ENCODE data around the gene C1orf167.
A peak's percentile ranks its signal among the peaks of the same experiment; 100 is the strongest.

C1orf167 gene

DNA sequence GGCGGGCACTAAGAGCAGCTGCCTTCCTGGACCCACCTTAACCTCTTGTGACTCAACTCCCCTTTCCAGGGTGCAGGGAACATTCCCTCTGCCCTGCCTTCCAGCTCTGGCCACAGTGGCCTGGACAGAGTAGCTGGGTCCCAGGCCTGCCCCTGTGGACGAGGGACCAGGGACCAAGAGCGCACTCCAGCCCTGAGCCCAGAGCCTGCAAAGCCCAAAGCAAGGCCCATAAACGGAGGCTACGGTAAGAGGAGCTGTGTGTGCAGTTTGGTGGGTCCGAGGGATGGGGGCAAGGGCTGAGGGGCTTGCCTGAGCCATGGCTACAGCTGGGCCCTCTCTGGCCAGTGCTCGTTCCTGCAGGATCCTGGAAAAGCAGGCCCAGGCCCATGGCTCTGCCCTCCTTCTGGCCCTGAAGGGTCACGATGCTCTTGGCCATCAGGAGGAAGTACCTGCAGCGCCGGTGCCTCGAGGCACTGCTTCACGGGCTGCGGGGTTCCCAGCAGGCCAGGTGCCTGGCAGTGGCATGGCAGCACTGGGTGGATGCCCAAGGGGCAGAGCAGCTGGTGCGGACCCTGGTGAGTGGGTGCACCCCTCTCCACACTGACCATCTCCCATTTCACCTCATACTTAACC lies 25.9 kb downstream of the C1orf167 start:
- DNase-seq = no peak

DNA sequence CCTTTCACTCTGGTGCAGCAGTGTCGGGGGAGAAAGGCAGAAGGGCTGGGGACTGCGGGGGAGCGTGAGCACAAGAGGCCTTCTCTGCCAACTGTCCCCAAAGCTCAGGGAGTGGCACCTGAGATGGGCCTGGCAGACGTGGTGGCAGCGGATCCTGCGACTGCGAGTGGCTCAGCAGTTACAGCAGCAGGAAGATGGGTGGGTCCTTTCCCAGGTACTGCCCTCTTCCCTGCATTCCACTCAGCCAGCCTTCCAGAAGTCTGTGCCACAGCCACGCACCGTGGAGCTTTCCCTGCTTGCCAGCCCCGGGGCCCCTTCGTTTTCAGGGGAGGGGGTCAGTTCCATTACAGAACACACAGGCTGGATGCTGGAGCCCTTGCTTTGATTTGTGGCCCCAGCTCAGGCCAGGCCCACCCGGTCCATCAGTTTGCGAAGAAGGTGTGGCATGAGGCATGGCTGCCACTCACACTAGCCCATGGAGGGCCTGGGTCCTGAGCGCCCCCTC lies 26.6 kb downstream of the C1orf167 start:
- no peak for DNase-seq

DNA sequence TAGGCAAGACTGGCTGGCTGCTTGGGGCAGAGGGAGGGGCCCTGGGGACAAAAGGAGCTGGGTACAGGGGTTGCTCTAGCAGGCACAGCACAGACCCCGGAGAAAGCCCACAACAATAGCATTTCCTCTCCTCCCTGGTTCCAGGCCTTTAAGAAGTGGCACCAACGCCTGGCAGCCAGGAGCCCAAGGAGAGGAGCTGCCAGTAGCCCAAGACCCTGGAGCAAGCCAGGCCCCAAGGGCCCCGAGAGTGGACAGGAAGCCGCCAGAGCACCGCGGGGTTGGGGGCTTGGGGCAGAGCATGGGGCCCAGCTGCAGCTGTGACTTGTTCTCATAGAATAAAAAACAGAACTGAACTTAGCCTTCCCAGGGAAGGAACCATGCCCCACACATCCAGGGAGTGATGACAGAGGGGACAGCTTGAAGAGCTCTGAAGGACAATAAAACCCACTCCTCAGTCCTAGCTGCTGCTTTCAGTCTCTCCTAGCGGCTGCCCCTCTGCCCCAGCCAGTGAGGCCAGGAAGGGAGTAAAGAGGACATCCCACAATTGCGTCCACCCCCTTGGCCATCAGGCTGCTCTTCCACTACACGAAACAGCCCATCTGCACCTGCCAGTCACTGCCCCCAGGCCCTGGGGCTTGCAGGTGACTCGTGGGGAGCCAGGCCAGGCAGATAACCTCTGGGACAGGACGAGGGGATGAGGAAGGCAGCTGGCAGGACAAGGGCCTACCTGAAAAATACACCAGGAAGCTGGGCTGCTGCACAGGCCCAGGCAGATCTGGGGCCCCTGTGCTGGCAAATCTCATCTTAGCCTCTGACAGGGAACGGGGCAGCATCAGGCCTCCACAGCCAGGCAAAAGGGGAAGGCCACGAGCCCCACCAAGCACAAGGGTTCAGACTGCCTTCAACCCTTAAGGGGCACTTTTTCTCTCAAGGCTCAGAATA lies 27.4 kb downstream of the C1orf167 start:
- no peak for DNase-seq

DNA sequence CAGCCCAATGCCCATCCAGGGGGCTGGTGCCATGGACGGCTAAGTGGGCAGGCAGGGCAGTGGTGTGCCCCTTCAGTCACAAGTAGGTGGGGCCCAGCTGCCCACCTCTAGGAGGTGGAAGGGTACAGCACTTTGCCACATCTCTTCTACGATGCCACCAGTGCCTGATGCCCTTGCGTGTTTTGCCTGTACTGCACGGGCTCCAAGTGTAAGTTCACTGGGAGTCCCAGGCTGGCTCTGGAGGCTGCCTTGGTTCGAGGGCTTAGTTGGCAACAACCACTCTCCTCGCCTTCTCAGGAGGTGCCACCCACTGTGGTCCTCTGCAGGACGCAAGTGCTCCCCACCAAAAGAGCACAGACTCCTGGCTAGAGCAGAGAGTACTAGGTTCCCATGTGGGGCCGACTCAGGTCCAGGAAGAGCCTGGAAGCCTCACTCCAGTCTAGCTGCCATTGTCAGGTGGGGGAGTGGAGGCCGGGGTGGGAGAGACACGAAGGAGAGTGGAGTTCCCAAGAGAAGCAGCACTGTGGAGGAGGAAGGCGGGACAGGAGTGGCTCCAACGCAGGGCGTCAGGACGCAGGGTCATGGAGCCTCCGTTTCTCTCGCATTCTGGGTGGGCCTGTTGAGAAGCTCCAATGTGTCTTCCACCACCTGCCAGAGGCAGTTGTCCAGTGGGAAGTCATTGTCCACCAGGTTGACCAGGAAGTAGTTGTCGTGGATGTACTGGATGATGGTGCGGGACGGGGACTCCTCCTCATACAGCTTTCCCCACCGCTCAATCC lies 28.3 kb downstream of the C1orf167 start:
- DNase-seq = no peak

DNA sequence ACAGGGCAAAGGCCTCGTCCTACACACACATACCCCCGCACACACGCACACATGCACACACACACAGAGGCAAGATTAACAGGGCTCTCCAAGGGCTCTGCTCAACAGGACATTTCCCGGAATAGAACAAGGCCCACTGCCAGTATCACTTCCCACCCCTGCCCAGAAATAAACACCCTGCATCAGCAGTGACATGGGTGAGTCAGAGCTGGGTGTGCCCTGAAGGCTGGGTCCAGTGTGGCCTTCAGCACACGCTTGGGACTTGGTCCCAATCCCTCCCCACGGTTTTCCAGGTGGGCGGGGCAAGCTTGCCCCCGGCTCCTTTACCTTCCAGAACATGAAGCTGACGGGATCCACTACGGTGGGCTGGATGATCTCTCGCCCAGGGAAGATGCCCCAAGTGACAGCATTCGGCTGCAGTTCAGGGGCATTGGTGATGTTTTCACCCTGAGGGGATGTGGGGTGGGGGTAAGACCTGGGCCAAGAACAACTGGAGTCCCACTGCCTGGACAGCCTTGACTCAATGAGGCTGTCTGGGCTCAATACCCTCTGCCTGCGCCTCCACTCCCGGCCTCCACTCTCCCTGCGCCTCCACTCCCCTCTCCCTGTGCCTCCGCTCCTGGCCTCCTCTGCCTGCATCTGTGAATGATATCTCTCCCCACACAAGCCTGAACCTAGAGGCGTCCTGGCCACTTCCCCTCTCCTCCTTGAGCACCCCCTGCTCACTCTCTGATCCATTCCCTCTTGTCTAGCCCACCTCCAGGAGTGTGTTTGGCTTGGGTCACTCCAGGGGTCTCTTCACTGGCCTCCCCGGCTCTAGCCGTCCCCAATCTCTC lies 29.1 kb downstream of the C1orf167 start:
- no peak for DNase-seq

DNA sequence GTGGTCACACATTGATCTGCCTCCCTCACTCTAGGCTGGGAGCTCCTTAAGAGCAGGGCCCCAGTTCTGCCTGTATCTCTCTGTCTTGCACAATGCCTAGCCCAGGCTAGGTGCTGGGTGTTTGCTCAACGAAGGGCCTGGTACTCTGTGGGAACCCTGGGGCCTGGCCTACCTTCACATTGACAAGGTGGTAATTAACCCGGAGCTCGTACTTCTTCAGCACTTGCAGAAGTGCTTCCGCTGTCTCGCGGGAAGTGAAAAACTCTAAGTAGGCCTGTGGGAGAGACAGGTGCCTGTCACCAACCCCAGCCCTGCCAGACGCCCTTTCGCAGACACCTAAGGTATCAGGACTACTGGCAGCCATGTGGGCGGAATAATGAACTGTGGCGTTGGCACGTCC lies 30.1 kb downstream of the C1orf167 start:
- no peak for DNase-seq

DNA sequence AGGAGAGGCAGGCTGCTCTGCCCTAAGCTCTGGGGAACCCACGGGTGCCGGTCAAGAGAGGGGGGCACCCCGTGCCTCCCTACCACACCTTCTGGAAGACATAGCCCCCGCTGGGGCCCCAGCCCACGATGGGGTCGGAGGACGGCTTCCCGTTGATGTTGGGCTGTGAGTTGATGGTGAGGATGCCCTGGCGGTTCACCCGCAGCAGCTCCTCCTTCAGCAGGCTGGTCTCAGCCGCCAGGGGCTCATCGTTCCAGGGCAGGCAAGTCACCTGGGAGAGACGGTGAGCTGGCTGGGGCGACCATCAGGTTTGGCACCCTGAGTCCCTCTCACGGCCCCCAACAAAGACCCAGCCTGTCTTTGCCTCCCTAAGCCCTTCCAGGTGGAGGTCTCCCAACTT lies 31.8 kb downstream of the C1orf167 start:
- DNase-seq = no peak

DNA sequence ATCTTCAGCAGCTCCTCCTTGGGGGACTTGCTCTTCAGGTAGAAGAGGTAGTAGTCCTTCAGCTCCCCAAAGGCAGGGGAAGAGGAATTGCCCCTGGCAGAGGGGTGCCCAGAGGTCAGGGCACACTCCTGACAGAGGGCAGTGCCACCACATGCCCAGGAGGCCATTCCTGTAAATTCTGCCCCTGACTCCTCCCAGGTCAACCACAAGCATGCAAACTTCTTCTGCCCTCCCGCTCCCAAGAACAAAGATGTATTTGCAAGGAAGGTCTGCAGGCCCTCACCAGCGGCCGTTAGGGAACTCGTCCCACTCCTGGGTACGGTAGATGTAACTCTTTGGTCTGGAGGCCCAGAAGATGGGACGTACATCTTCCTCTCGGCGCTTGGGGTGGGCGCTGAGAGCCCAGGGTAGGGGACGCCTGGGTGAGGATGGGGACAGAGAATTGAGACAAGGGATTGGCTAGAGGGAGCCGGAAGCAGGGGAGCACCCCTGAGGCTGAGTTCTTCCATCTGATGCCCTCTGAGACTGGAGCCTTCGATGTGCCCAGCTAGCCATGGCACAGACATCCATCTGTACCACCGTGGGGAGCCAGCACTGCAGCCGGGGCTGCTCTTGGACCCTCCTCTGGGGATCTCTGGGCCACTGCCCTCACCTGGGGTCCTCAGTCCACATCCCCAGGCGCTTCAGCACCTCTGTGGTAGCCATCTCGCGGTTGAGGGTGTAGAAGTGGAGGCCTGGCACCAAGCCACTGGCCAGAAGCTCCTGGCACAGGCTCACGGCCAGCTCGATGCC lies 32.6 kb downstream of the C1orf167 start:
- no peak for DNase-seq

DNA sequence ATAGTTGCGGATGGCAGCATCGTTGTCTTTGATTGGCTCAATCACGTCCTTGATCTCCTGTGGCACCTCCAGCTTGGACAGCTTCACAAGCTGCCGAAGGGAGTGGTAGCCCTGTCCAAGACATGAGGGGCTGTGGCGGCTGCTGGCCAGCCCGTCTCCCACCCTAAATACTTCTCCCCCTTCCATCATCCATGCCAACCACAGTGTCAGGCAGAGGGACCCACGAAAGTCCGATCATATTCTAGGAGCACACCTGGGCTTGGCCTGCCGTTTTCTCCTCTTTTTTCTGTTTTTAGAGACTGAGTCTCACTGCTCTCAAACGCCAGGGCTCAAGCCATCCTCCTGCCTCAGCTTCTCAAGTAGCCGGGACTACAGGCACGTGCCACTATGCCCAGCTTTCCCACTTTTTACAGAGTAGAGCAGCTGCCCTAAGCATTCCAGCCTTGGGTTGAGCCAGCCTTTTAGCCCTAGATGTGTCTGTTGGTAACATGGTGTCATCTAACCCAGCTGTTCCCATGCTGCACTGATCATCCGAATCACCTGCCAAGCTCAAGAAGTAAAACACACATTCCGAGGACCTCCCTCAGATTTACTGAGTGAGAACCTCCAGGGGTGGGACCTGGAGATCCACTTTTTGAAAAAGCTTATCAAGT lies 33.4 kb downstream of the C1orf167 start:
- DNase-seq = no peak

DNA sequence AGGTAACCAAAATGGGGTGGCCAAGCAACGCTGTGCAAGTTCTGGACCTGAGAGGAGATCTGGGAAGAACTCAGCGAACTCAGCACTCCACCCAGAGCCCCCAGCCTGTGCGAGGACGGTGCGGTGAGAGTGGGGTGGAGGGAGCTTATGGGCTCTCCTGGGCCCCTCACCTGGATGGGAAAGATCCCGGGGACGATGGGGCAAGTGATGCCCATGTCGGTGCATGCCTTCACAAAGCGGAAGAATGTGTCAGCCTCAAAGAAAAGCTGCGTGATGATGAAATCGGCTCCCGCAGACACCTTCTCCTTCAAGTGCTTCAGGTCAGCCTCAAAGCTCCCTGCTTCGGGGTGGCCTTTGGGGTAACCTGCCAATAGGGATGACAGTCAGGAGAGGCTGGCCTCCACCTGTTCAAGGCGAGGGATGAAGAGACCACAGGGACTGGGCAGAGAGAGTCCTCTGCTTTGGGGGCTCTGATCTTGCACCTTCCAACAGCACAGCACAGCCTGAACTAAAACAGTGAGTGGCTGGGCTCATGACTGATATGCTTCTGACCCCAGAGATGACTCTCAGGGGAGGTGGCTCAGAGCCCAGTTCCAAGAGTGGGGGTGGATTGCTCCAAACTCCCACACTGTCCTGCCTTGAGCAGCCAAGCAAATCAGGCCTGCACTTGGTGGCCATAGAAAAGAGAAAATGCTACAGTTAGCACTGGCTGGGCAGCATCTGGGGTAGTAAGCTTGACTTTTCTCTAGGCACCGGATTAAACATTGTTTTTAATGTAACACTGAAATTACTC lies 34.2 kb downstream of the C1orf167 start:
- no peak for DNase-seq

DNA sequence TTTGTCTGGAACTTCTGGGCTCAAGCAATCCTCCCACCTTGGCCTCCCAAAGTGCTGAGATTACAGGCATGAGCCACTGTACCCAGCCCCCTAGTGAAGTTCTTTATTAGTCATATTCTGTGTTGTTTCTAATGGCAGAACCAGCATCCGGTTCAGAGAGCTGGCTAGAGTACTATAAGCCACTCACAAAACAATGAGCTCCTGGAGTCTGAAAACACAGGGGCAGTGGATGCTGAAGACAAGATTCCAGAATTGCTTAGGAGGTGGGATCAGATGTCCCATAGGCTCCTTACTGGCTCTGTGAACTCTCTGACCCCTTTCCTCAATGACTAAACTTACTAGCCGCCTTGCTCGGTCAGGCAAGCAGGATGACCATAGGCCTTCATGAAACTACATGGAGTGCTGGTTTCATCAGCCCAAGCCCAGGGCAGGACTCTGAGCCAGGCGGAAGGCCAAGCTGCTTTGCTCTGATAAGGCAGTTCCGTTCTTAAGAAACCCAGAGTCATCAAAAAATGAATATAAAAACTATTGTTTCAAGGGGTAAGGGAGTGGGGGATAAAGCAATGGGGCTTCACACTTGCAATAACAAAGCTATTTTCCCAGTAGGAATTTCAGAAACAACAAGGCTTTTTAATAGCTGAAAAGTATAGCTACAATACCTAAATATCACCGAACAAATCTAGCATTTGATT lies 35.7 kb downstream of the C1orf167 start:
- no peak for DNase-seq

DNA sequence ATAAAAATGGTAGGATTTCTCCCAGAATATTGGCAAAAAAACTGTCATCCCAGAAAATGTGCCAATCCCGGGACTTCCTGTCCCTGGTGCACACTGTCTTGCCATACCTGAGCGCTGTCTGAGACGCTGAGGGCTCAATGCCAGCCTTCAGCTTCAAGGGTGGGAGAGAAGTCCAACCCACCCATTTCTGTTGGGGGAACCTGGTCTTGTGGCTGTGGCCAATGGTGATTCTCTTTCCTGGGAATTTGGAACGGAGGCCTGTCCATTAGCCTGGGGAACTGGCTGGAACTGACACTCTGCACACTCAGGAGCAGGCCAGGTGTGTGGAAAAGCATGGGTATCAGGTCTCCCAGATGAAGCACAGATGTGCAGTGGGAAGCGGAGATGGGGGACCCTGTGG lies 37.1 kb downstream of the C1orf167 start:
- DNase-seq = no peak

DNA sequence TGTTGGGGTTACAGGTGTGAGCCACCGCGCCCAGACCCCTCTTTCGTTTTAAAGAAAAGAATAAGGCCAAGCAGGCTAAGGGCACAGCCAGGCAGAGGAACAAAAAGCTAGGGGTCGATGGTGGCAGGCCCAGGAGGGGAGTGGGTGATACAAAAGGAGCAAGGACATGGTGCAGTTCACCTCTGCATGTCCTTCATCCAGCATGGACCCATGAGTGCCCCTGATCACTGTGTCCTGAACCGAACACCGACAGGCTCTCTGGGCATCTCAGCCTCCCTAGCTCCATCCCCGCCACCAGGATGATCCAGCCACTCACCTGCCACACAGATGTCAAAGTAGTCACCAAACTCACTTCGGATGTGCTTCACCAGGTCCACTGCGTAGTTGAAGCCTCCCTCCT lies 37.9 kb downstream of the C1orf167 start:
- no peak for DNase-seq

DNA sequence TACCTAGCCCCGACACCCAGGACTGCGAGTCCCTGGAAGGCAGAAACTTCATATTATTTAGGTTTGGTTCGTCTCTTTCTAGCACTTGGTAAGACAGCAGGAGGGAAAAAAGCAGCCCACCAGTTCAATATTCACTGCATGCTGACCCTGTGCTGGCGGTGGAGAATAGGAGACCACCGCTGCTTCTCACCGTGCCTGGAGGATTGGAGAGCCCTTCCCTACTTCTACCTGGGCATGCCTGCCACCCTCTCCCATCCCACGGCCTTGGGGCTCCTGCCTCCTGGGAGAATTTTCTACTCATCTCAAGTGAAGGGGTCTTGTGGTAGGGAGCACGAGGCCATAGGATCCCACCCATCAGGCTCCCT lies 38.4 kb downstream of the C1orf167 start:
- no peak for DNase-seq

DNA sequence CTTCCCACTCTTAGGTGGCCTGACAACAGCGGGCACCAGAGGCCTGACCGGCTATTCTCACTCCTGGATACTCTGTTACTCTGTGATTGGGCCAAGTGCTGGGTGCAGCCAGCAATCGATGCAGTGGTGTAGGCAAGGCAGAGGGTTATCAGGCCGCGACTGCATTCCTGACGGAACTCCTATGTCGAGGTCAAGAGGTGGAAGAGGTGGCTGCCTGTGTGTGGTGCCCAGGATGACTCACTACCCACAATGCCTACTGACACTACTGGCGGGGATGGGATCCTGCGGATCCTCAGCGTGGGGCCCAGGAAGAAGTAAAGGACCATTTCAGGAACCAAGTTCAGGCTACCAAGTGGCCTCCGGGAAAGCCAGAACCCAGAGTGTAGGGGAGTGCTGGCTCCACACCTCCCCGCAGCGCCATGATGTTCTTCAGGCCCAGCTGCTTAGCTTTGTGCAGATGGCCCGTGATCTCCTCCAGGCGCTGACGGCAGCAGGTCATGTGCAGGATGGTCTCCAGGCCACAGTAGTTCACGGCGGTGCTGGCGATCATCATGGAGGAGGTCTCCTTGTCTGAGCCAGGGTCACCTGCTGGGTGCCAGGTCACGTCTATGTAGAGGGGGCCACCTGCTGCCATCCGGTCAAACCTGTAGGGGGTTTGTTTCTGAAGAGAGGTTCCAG lies 38.9 kb downstream of the C1orf167 start:
- DNase-seq = no peak

DNA sequence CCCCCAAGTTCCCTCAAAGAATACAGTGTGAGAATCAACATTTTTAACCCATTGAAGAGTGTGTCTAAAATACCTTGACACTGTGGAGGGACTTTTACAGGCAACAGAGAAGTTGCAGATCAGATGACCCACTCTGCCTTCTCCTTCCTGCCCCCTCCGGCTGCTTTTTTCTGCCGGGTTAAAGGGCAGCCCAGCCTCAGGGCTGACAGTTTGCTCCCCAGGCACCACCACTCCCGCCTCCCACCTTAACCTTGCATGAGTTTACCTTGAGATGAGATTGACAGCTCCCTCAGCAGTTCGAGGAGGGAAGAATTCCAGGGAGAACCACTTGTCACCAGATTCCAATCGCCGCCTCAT lies 40.6 kb downstream of the C1orf167 start:
- DNase-seq = no peak

DNA sequence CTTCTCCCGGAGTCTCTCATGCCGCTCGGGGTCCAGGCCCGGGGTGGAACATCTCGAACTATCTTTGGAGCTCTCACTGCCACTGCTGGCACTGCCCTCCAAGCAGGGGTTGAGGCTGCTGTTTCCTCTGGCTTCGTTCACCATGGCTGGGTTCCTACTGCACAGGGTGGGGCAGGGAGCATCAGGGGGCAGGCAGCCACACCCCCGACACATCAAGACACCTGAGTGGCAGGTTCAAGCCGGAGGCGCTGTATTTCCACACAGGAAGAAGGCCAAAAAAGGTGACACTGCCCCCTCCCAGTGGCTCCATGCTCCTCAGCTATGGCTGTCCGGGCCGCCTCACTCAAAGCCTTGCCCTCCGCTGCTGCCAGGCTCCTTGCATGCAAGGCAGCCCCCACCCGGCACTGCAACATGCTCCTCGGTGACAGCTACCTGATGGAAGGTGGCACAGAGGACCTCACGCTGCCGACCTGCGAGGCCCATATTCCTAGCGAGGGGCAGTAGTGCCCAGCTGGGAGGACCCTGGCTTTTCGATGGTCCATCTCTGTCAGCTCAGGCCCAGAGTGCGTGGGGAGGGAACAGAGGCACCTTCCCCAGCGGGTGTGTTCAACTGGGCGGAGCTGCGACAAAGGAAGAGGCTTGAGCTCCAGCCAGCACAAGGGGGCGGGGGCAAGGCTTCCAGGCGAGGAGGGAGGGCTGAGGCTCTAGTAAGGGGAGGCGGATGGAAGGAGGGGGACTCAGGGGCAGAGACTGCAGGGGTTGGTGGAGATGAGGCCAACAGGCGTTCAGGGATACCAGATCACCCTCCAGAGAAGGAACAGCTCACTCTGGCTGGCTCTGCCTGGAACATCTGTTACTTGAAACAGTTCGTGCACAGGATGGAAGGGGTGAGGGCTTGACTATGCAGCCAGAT lies 41.2 kb downstream of the C1orf167 start:
- peak; percentile 51 to 56 for DNase-seq
